Neural crest cell (in vitro differentiated cells): ENCODE measurements around the gene PFKL. TPM values are rescaled to one million over a fixed set of nuclear protein-coding genes. Genes with fewer than 3 reads are reported as not detected.
A peak's percentile ranks its signal among the peaks of the same experiment; 100 is the strongest.

Experiments
- DNase-seq: peaks from one replicate; pipeline ENCODE4 v3.0.0; 2021; ENCODE audit warnings: low read depth, mixed read lengths, low spot score
- H3K27ac Mint-ChIP-seq: one replicate; pipeline ENCODE4 v1.8.0; 2021; ENCODE audit warnings: mild to moderate bottlenecking, mixed read lengths; ENCODE audit not compliant: unreplicated experiment
- H3K27me3 Mint-ChIP-seq: 2 replicates; pipeline ENCODE4 v1.8.0; 2021; ENCODE audit warnings: low read depth, mild to moderate bottlenecking, mixed read lengths
- H3K36me3 Mint-ChIP-seq: 2 replicates; pipeline ENCODE4 v1.8.0; 2021; ENCODE audit warnings: low read depth, mild to moderate bottlenecking, mixed read lengths
- H3K4me1 Mint-ChIP-seq: 2 replicates; pipeline ENCODE4 v1.8.0; 2021; ENCODE audit warnings: mixed read lengths
- H3K4me3 Mint-ChIP-seq: one replicate; pipeline ENCODE4 v1.8.0; 2021; ENCODE audit warnings: mild to moderate bottlenecking, mixed read lengths
- H3K9me3 Mint-ChIP-seq: 2 replicates; pipeline ENCODE4 v1.8.0; 2021; ENCODE audit warnings: mixed read lengths
- CTCF ChIP-seq: fragments of 200-600 bp; sonication (generic); conservative IDR thresholded peaks from 2 replicates; pipeline ENCODE4 v1.5.0; 2021; ENCODE audit warnings: antibody characterized with exemption, mild to moderate bottlenecking
- total RNA-seq: library from RNA; stranded (reverse); gene quantifications from 2 replicates; pipeline ENCODE4 v1.2.1, GENCODE V29; 2021

PFKL gene
- total RNA-seq, 1 donor from 2014 or later = 96.1 TPM

DNA sequence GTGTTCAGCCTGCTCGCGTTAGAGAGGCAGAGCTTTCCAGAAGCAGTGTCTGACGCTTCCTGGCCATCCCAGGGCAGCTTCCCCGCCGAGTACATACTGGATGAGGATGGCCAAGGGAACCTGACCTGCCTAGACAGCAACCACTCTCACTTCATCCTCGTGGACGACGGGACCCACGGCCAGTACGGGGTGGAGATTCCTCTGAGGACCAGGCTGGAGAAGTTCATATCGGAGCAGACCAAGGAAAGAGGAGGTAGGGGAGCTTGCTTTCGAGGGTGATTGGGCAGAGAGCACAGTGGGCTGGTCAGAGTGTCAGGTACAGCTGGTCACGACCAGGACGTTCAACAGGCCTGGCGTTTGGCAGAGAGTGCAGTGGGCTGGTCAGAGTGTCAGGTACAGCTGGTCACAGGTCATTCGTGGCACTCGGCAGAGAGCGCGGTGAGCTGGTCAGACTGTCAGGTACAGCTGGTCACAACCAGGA lies 75.9 kb downstream of the PFKL start:
- Mint-ChIP-seq H3K36me3 (no peaks in the 10 kb centered on the region), H3K9me3 (no peaks in the 10 kb centered on the region), H3K4me3 (no peak overlapping the region), H3K27ac (peak overlapping the region; percentile 29), H3K27me3 (peaks cover 19% of the 10 kb centered on the region), H3K4me1 (peaks cover 4% of the 10 kb centered on the region)
- no peak for DNase-seq
- no peak for TF ChIP-seq CTCF

GRCh38 chr21:44376606-44377005 lies 76.8 kb downstream of the PFKL start:
- peaks cover 16% of the 10 kb centered on the region for H3K27me3 Mint-ChIP-seq

More at GRCh38 chr21:44376606-44377005, 76.8 kb downstream of the PFKL start:
- no peaks in the 10 kb centered on the region for H3K36me3 Mint-ChIP-seq
- no peak for TF ChIP-seq CTCF
- no peak overlapping the region for H3K4me3 Mint-ChIP-seq
- peak overlapping the region; percentile 52 for H3K27ac Mint-ChIP-seq
- no peaks in the 10 kb centered on the region for H3K9me3 Mint-ChIP-seq
- H3K4me1 Mint-ChIP-seq = peaks cover 4% of the 10 kb centered on the region
- no peak for DNase-seq

Other genes with a start within 250 kb of the PFKL start
- gene PWP2, start 192.7 kb upstream of the PFKL start, total RNA-seq = 4.0 and 4.1 TPM in 2 replicates
- 13.7 and 17.4 TPM in 2 replicates for gene GATD3, start 166.4 kb upstream of the PFKL start, total RNA-seq
- gene ICOSLG, start 59.1 kb upstream of the PFKL start, total RNA-seq = 0.07 and 0.09 TPM in 2 replicates
- gene DNMT3L, start 38.2 kb upstream of the PFKL start, total RNA-seq = not detected in 2 replicates
- not detected in 2 replicates for gene AIRE, start 14.2 kb upstream of the PFKL start, total RNA-seq
- gene CFAP410, start 39.3 kb downstream of the PFKL start, total RNA-seq = 23.9 and 24.6 TPM in 2 replicates
- not detected in 2 replicates for gene TRPM2, start 53.6 kb downstream of the PFKL start, total RNA-seq
- gene LRRC3, start 155.5 kb downstream of the PFKL start, total RNA-seq = 9.6 and 10.1 TPM in 2 replicates
- gene KRTAP10-1, start 240.1 kb downstream of the PFKL start, total RNA-seq = not detected in 2 replicates